ENCODE results near the gene AGMAT.
A peak's percentile ranks its signal among the peaks of the same experiment; 100 is the strongest.

Gene AGMAT

DNA sequence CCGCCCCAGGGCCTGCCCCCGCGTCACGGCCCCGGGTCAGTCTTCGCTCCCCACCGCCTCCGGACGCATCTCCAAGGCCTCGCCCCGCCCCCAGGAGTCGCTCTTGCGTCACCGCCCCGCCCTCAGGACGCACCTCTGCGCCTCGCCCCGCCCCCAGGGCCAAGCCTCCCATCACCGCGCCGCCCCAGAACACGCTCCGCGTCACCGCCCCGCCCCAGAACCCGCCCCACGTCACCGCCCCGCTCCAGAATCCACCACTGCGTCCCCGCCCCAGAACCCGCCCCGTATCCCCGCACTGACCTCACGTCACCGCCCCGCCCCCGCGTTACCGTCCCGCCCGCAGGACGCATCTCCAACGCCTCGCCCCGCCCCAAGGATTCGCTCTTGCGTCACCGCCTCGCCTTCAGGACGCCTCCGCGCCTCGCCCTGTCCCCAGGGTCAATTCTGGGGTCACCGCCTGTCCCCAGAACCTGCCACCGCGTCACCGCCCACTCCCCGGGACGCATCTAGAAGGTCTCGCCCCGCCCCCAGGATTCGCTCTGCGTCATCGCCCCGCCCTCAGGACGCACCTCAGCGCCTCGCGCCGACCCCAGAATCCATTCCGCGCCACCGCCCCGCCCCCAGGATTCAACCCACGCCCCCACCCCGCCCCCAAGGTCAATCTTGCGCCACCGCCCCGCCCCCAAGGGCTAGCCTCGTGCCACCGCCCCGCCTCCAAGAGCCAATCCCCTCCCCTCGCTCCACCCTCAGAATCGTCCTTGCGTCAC is 60.4 kb downstream of the AGMAT start:
- H3K4me1 ChIP-seq (ENCODE audit: control insufficient read depth, insufficient read depth, low read length, poor library complexity, severe bottlenecking) = peaks cover 18% of the 10 kb centered on the region
- peak overlapping the region; percentile 52 for H3K4me3 ChIP-seq (ENCODE audit: insufficient read depth, low read depth, low read length, poor library complexity, severe bottlenecking)
- no peaks in the 10 kb centered on the region for H3K9me3 ChIP-seq (ENCODE audit: control insufficient read depth, low read length)
- H3K27me3 ChIP-seq (replicated peaks; ENCODE audit: control insufficient read depth, insufficient read depth, low read length, poor library complexity, severe bottlenecking) = no peaks in the 10 kb centered on the region
- no peaks in the 10 kb centered on the region for H3K36me3 ChIP-seq (ENCODE audit: control insufficient read depth, insufficient read depth, low read length)
- H3K27ac ChIP-seq (ENCODE audit: insufficient read depth, low read length, poor library complexity, severe bottlenecking) = peak overlapping the region; percentile 95
- peak; percentile 99 to 100 (median 100) for DNase-seq

- Histone ChIP-seq H3K9me3 (ENCODE audit: control insufficient read depth, low read length) (no peaks in the 10 kb centered on the region), H3K27ac (ENCODE audit: insufficient read depth, low read length, poor library complexity, severe bottlenecking) (peak within 1 kb of the TSS; percentile 95), H3K4me1 (ENCODE audit: control insufficient read depth, insufficient read depth, low read length, poor library complexity, severe bottlenecking) (peaks cover 18% of the 10 kb centered on the region), H3K4me3 (ENCODE audit: insufficient read depth, low read depth, low read length, poor library complexity, severe bottlenecking) (peak within 1 kb of the TSS; percentile 66), H3K36me3 (ENCODE audit: control insufficient read depth, insufficient read depth, low read length) (no peaks in the 10 kb centered on the region), H3K27me3 (replicated peaks; ENCODE audit: control insufficient read depth, insufficient read depth, low read length, poor library complexity, severe bottlenecking) (no peaks in the 10 kb centered on the region)
- no peak for DNase-seq
Observed at GRCh38 chr1:15524021-15524282, 60.9 kb downstream of the AGMAT start, which contains the start of gene CASP9. Gene CASP9, minus strand, starts transcription at chr1:15524215. Its CDS starts 15 bp downstream, at chr1:15524200.

DNA sequence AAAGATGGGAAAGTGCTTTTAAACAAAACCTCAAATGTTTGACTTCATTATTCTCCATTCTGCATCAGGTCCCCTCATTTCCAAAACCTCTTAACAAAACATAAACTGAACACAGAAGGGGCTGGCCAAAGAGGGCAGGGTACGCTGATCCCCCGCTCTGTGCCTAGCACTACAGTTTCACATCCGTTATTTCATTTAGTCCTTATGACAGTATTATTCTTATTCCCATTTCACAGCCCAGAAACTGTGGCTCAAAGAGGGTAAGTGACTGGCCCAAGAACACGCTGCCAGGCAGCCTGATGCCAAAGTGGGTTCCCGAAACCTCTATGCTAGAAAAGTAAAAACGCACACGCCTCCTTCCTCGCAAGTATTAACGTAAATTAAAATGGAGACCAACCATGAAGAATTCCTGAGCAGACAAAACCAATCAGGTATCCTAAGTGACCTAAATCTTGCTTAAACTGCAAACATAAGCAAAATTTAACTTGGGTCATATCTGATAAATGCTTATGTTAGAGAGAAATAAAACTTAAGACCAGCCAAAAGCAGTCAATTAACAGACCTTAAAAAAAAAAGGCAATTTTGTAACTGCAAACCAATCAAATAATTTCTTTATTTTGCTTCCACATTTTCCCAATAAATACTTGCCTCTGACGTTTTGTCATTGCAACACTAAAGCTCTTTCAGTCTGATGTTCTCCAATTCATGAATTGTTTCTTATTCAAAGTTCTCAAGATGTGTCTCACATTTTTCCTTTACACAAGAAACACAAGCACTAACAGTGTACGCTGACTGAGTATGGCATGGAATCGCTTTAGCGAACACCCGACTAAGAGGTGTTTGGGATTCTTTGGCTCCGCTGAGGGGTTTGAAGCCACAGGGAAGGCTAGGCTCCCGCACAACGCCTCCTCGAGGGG is 61.5 kb downstream of the AGMAT start:
- no peaks in the 10 kb centered on the region for H3K36me3 ChIP-seq (ENCODE audit: control insufficient read depth, insufficient read depth, low read length)
- H3K9me3 ChIP-seq (ENCODE audit: control insufficient read depth, low read length) = no peaks in the 10 kb centered on the region
- H3K27ac ChIP-seq (ENCODE audit: insufficient read depth, low read length, poor library complexity, severe bottlenecking) = peak overlapping the region; percentile 95
- no peak for DNase-seq
- H3K4me3 ChIP-seq (ENCODE audit: insufficient read depth, low read depth, low read length, poor library complexity, severe bottlenecking) = peak overlapping the region; percentile 52
- peaks cover 18% of the 10 kb centered on the region for H3K4me1 ChIP-seq (ENCODE audit: control insufficient read depth, insufficient read depth, low read length, poor library complexity, severe bottlenecking)
- H3K27me3 ChIP-seq (replicated peaks; ENCODE audit: control insufficient read depth, insufficient read depth, low read length, poor library complexity, severe bottlenecking) = no peaks in the 10 kb centered on the region

DNA sequence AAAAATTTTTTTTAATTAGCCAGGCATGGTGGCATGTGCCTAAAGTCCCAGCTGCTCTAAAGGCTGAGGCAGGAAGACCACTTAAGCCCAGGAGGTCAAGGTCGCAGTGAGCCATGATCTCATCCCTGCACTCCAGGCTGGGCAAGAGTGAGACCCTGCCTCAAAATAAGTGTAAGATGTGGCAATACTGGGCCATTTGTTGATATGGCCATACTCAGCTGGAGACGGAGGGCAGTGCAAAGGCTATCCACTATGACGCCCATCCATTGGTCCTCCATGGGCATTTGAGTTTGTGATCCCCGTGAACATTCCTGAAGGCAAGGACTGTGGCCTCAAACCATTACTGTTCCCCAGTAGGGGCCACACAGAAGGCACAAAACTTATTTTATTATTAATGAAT is 62.3 kb downstream of the AGMAT start:
- Histone ChIP-seq H3K9me3 (ENCODE audit: control insufficient read depth, low read length) (no peaks in the 10 kb centered on the region), H3K4me1 (ENCODE audit: control insufficient read depth, insufficient read depth, low read length, poor library complexity, severe bottlenecking) (peaks cover 18% of the 10 kb centered on the region), H3K27me3 (replicated peaks; ENCODE audit: control insufficient read depth, insufficient read depth, low read length, poor library complexity, severe bottlenecking) (no peaks in the 10 kb centered on the region), H3K27ac (ENCODE audit: insufficient read depth, low read length, poor library complexity, severe bottlenecking) (no peak overlapping the region), H3K4me3 (ENCODE audit: insufficient read depth, low read depth, low read length, poor library complexity, severe bottlenecking) (no peak overlapping the region), H3K36me3 (ENCODE audit: control insufficient read depth, insufficient read depth, low read length) (peaks cover 3% of the 10 kb centered on the region)
- no peak for DNase-seq
